ENCODE measurements around the gene C6orf15.

Gene C6orf15

GRCh38 chr6:31129130-31129529, 16.8 kb upstream of the C6orf15 start:
- no peak for DNase-seq

DNA sequence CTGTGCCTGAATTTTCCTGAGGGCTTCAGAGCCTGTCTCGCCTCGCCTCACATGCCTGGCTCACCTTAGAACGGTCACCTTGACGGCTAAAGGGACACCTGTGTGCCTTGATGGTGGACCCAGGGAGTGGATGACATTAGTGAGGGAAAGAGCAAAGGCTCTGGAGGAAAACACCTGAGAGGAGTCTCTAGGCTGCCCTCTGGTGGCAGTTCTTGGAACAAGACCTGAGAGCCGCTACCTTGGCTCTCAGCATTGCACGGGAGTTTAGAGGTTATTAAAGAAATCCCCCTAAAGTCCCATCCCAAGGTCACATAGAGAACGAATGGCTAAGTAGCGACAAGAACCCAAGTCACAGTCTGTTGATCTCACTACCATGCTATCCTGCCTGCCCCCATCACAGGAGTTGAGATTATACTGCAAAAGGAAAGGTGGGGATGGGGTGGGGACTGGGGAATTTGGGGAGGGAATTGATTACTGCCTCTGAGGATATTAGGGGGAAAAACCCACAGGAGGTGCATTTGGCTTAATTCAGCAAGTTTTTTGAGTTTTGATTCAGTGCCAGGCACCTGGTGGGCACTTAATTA, 15.8 kb upstream of the C6orf15 start:
- peak; percentile 81 to 84 for DNase-seq

DNA sequence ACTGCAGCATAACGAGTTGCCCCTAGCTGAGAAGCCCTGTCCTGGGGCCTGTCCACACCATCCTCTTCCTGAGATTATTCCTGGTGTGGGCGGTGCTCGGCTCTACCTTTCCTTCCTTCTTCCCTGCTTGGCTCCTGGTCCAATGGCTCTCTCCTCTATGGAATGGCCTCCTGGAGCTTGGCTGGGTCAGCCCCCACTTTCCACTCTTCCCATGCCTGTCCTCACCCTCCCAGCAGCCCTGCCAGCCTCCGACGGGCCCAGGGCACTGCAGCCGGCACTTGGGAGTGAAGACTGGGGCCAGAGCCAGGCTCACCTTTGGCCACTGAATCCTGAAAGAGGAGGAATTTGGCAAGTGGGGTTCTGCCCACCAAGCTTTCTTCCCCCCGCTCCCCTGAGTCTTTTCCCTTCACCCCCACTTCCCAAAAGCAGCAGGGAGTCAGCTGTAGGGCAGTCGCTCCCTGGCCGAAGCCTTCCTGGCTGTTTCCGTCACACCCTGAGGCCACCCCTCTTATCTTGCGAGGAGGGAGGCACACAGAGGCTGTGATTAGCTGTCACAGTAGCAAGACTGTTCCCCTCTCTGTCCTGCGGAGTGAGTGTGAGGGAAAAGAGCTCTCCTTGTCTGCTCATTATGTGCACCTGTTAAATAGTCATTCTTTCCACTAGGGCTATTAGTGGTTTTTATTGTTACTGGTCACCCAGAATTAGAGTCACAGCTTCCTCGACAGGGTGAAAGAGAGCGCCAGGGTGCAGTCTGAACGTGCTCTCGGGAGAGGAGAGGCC, 14.2 kb upstream of the C6orf15 start:
- DNase-seq: no peak

GRCh38 chr6:31125586-31126363, 13.4 kb upstream of the C6orf15 start:
- no peak for DNase-seq

- no peak for DNase-seq
These were observed 12.8 kb upstream of the C6orf15 start for GRCh38 chr6:31125162-31125561.

GRCh38 chr6:31122791-31123706, 10.7 kb upstream of the C6orf15 start:
- DNase-seq: no peak

DNA sequence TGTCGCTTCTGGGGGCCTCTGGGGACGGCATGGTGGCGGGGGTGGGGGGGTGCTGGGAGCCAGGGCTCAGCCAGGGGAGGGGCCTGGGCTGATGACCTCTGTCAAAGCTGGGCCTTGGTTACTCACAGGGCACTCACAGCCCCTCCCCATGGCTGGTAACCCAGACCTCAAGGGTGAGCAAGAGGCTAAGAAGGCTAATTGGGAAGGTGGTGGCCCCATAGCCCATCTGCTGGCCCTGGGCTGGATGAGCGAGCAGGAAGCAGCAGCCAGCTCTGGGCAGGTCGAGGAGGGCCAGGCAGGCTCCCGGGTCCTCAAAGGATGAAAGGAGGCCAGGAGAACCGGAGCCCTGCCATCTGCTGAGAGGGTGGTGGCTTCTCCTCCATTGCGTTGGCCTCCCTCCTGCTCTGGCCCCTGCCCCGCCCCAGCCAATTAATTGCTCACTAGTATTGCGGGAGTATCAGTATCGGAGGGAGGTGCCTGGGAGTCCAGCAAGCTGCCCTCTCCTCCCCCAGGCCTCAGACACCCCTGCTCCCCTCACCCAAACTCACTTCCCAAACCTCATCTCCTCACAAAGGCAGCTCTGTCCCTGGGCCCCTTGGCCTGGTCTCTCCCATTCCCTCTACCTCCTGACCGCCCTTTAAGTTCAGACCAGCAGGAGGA, 8.9 kb upstream of the C6orf15 start:
- no peak for DNase-seq

- no peak for DNase-seq
These were observed 8.0 kb upstream of the C6orf15 start, which contains the start of gene CDSN for GRCh38 chr6:31120151-31120915. Gene CDSN, minus strand, starts transcription at chr6:31120446. Its CDS starts 27 bp downstream, at chr6:31120419.

DNA sequence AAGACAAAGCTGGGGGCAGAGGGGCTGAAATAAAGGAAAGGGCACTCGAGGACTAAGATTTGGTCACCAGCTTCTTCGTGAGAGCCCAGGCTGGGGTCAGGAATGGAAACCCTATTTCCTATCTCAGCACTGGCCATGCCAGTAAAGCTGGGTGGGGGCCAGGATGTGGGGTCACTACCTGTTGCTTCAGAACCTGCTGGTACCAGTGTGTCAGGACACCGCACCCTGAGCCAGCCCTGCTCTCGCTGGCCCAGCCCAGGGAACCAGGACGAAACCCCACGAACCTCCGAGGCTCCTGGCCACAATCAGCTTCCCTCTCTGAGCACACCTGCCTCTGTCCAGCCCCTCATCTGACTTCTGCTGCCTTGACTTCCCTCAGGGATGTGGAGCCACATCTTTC, 5.8 kb upstream of the C6orf15 start:
- no peak for DNase-seq

GRCh38 chr6:31116661-31117385, 4.4 kb upstream of the C6orf15 start:
- no peak for DNase-seq

DNA sequence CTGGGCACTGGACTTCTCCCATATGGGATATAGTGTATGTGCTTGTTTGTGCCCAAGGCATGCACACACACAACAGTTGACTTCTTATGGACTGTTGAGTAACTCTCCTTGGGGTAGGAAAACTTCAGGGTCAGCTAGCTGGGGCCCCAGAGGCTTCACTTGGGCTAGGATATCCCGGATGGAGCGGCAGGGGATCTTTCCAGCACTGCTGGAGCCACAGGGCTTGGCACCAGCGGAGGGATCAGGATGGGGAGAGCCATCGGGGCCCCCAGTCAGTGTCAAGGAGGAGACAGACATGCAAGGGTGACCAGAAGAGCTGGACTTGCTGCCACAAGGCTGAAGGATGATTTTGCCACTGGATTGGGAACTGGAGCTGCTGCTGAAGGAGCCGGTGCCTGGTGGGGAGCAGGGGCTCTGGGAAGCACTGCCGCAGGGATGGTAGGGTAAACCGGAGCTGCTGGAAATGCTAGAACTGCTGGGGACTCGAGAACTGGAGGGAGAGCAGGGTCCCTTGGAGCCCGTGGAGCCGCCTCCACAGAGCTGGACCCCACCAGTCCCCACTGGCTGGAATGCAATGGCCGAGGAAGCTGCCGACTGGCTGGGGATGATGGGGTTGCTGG, 3.7 kb upstream of the C6orf15 start:
- no peak for DNase-seq

DNA sequence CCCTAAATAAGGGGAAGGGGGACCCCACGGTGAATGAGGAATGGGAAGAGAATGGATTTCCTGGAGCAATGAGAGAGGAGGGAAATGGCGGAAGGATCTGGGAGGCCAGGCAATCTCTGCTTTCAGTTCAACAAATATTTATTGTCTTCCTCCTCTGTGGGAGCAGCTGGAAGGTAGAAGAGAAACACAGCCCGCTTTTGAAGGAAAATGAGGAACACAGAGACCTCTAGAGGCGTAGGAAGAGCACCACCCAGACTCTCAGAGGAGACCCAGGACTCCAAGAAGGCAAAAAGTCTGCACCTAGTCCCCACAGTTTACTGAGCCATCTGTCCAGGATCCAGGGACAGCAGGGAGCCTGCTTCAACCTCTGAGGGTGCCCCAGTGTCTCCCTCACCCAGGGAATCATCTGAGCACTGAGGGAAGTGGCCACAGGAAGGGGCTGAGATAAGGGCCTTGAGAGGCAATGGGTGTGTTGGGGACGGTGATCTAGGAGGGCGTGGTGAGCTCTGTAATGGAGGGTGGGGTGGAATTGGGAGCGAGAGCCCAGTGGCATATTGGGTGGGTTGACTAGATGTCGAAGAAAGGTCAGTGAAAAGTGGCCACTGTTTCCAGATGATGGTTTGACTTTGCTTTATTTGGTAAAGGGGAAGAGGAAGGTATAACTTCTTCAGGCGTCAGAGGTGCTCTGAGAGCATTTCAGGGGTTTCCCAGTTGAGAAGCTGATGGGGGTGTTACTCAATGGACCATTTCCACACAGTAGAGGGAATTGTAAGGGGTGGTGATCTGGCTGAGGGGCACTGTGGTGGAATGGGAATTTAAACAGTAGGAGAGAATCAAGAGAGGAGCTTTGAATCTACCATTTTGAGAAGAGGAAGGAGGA, 2.8 kb upstream of the C6orf15 start:
- no peak for DNase-seq

DNA sequence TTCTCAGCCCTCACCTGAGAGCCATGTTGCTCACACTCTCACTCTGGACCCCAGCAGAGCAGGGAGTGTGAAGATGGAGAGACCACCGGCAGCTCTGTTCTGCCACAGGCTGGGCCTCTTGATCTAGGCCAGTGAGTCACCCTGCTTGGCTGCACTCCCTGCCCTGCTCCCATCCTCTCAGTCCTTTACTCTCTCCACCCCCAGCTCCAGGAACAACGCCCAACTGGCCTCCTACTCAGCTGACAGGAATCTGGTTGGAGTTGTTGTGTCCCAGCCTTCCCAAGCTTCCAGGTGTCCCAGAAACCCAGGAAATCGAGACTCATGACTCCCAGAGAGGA, 2.1 kb upstream of the C6orf15 start, which contains the start of gene PSORS1C1:
PSORS1C1 (plus strand) TSS at position 260 of the 338 bp plus-strand sequence. CDS start 14,833 bp downstream, outside the sequence.
- no peak for DNase-seq

DNA sequence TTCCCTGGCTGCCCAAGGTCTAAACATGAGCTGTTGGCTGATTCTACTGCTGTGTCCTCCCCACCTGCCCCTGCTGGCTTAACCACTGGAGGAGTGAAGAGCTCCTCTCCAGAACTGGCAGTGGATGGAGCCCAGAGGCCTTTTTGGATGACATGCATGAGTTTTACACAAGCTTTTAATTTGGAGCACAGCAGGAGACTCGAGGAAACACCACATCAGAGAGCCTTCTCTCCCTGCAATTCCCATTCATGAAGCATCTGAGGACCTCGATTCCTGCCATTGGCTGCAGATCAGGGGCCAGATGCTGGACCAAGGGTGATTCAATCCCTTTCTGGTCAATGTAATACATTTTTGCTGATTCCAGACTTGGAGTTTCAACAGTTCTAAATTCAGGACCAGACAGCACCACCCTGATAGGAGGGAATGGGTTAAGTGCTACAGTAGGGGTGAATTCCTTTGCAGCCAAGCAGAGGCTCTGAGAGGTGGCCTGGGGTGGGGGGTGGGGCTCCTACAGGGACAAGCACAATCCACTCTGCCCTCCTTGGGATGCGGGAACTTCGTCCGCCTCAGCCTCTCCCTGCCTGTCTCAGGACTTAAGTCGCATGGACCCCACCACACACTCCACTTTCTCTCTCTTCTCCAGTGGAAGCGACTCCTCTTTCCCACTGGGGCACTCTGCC, 1.6 kb upstream of the C6orf15 start:
- no peak for DNase-seq

GRCh38 chr6:31111712-31112111, 663 bp downstream of the C6orf15 start:
- no peak for DNase-seq

GRCh38 chr6:31110825-31111582, 1.4 kb downstream of the C6orf15 start:
- DNase-seq: no peak

DNA sequence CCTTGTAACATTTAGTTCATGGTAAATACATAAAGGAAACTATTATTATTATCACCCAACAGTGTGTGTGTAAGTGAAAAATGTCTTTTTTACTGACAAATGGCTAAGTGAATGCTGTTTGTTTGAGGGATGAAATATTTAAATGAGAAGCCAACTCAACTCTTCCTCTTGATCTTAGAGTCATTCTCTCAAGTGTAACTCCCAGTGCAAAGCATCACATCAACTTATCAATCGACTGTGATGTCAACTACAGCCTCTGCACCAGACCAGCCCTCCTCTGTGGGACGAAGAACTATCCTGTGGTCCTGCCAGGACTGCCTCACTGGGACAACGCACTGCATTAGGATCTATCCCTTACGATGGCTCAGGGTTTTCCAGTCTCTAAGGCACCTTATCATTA, 5.3 kb downstream of the C6orf15 start:
- DNase-seq: no peak

- DNase-seq: no peak
These were observed 9.2 kb downstream of the C6orf15 start for GRCh38 chr6:31103136-31103535.

Data from stimulated activated CD4-positive, alpha-beta T cell treated with anti-CD3 and anti-CD28 coated beads, Interleukin-2, amount 100 ng/mL, for 48 hours (primary cell).